NCI-H524 treated with DMSO at 0.1 percent for 48 hours (cell line): Measurements from ENCODE around the gene MAG.

ENCODE experiments used
- DNase-seq: peaks from one replicate; lab custom pipeline; 2025; lab: John Stamatoyannopoulos, UW

Gene MAG

GRCh38 chr19:35265126-35265899 lies 26.6 kb upstream of the MAG start:
- no peak for DNase-seq

GRCh38 chr19:35265900-35266519 lies 26.0 kb upstream of the MAG start:
- no peak for DNase-seq

GRCh38 chr19:35266520-35267352 lies 25.2 kb upstream of the MAG start:
- DNase-seq: no peak

GRCh38 chr19:35267353-35267817 lies 24.6 kb upstream of the MAG start:
- DNase-seq: no peak

- no peak for DNase-seq
Observed at GRCh38 chr19:35267818-35268535, 24.0 kb upstream of the MAG start.

GRCh38 chr19:35268536-35269437 lies 23.2 kb upstream of the MAG start, which contains the start of gene USF2:
USF2 (plus strand) TSS chr19:35268962; CDS start chr19:35269102, 140 bp downstream.
- no peak for DNase-seq

- peak; percentile 45 for DNase-seq
Observed at GRCh38 chr19:35269438-35270117, 22.4 kb upstream of the MAG start.

- no peak for DNase-seq
Observed at GRCh38 chr19:35270381-35270811, 21.6 kb upstream of the MAG start.

- DNase-seq: no peak
Observed at GRCh38 chr19:35271546-35271945, 20.4 kb upstream of the MAG start.

GRCh38 chr19:35272122-35272719 lies 19.7 kb upstream of the MAG start:
- DNase-seq: no peak

- no peak for DNase-seq
Observed at GRCh38 chr19:35272954-35273649, 18.9 kb upstream of the MAG start.

- no peak for DNase-seq
Observed at GRCh38 chr19:35273686-35274259, 18.2 kb upstream of the MAG start.

- DNase-seq: no peak
Observed at GRCh38 chr19:35274323-35274722, 17.6 kb upstream of the MAG start.

GRCh38 chr19:35276706-35277281 lies 15.2 kb upstream of the MAG start:
- DNase-seq: no peak

- DNase-seq: no peak
Observed at GRCh38 chr19:35278578-35279284, 13.2 kb upstream of the MAG start.

- no peak for DNase-seq
Observed at GRCh38 chr19:35279374-35279773, 12.6 kb upstream of the MAG start.

- DNase-seq: no peak
Observed at GRCh38 chr19:35279985-35280821, 11.8 kb upstream of the MAG start.
